ENCODE data around the gene RBMXL2.

The RBMXL2 gene

DNA sequence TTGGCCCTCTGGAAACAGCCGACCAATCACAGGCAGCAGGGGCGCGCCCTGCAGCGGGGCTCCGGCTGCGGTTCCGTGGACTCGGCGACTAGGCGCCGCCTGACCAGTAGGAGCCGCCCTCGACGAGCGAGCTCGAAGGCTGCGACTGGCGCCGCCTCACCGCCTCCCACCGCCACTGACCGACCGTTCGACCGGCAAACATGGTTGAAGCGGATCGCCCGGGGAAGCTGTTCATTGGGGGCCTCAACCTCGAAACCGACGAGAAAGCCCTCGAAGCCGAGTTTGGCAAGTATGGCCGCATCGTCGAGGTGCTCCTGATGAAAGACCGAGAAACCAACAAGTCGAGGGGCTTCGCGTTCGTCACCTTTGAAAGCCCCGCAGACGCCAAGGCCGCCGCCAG lies at the start of gene RBMXL2:
TSS of gene RBMXL2 (plus strand) at position 78 of the 400 bp plus-strand sequence. CDS start at position 201, 123 bp downstream.
- DNase-seq (ENCODE audit: low read depth) = no peak

DNA sequence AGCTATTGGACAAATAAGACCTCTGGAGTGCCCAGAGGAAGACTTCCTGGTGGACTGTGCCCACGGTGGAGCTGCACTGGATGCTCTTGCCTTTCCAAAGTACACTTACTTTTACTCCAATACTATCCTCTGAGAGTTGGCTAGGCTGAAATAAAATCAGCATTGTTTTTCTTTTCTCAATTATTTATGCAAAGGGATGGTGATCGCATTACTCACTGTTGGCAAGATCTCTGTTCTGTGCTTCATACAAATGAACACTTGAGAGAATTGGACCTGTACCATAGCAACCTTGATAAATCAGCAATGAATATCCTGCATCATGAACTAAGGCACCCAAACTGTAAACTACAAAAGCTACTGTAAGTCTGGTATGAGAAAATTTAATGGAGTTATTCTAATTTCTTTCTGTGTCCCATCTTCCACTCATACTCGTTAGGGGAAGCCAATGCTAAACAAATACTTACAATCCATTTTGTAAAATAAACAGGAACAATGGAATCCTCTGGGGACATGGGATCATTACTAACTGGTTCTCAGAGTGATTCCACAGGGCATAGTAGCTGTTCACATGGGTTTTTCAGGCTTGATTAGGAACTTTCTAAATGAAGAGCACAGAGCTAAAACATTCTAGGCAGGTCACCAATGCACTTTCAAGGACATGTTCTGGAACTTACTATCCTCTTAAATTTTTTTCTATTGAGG lies 42.2 kb upstream of the RBMXL2 start:
- DNase-seq (ENCODE audit: low read depth) = no peak

DNA sequence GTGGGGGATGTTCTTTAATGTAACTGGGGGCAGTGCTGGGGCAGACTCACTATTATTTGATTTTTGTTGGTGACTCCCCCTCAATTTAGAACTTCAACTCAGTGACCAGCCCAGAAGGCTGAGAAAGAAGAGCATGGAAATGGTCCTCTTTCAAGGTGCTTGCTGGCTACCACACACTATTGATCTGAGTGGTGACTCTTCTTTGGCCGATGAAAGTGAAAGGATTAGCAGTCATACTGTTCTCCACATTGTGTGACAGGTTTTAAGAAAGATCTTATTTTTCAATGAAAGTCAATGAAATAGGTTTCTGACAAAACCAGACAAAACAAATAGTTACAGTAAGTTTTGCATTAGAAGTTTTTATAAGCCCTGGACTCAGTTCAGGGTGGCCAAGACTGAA lies 38.6 kb upstream of the RBMXL2 start:
- DNase-seq (ENCODE audit: low read depth) = no peak

DNA sequence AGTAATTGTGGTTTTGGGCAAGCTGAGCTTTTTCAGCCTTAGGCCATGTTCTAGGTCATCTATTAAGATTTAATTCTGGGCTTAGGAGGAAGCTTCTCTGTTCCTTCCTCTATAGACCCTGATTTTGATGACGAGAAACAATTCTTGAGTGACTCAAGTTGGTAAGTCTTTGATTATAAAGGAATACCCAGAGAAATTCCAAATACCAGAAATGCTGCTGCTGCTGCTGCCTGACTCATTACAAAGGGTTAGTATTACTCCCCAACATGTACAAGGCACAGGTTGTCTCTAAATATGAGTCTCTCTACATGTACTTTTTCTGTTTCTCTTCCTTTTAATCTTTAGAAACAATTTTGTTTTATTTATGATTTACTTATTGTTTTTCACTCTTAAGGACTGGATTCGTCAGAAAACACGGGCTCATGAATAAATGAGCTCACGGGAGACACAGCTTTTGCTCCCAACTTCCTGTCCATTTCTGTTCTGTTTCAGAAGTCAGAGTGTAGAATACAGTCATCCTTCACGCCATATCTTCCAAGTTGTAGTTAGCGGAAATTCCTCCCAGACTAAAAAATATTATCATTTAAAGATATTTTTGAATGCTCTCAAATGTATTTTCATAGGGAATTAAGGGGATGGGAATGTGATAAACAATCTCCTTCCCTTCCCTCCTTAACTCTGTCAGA lies 31.8 kb upstream of the RBMXL2 start:
- no peak for DNase-seq (ENCODE audit: low read depth)

DNA sequence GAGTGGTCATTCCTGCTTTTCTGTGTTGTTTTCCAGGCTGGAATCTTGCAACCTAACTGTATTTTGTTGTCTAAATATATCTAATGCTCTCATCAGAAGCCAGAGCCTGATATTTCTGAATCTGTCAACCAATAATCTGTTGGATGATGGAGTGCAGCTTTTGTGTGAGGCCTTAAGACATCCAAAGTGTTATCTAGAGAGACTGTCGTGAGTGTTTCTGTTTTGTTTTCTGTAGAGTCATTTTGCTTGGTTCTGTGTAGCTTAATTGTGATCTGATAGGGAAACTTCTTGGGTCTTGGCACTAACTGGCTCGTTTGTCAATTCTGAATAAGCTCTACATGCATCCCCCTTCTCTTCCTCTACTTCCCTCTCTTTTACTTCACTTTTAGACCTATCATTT lies 31.2 kb upstream of the RBMXL2 start:
- DNase-seq (ENCODE audit: low read depth) = no peak

DNA sequence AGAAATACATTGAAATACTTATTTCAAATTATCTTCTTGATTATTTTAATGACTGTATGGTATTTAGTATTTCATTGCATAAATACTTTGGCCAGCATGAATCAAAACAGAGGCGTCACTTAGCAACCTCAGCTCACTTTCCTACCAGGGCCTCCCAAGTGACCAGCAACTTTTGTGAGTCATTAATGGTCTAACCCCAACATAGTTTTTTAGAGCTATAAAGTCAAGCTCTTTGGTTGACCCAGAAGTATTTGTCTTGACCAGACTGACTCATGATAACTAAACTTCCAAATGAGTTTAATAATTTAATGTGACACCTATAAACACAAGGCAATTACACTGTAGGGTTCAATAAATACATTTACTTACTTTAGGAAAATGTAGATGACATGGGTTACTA lies 27.9 kb upstream of the RBMXL2 start:
- no peak for DNase-seq (ENCODE audit: low read depth)

DNA sequence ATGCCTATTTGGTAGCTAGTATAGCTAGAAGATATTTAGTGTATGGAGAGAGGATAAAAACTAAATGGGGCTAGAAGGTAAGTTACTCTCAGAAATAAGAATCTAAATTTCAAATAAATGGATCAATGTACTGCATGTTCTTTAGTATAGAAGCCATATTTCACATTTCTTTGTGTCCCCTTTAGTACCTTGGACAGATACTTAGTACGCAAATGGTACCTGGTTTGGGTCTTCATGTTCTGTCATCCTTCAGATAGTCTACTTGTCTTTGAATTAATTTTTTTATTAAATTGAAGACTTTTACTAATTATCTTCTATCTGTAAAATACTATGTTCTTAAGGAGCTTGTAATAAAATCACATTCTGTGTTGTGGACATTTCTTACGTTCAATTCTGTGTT lies 26.3 kb upstream of the RBMXL2 start:
- no peak for DNase-seq (ENCODE audit: low read depth)

DNA sequence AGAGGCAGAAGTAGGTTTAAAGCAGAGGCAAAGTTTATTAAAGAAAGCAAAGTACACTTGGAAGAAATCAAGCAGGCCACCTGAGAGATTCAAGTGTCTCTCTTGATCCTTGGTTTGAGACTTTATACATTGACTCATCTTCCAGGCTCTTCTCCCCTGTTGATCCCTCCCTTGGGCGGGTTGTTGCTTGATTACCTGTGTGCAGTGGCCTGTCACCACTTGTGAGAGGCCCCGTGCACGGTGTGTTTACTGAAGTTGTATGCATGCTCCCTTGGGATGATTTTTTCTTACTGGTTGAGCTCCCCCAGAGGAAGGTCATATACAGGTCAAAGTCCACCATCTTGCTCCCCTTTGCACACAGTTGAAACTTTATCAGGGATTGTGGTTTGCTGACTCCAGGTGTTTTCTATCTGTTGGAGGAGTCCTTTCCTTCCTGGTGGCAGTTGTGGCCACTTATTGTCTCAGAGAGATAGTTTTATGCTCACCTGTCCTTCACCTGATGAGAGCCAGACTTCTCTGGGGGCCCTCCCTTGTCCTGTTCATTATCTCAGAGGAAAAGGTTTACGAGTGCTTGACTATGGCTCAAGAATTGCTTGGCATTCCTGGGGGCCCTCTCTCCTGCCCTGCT lies 16.3 kb upstream of the RBMXL2 start:
- no peak for DNase-seq (ENCODE audit: low read depth)

DNA sequence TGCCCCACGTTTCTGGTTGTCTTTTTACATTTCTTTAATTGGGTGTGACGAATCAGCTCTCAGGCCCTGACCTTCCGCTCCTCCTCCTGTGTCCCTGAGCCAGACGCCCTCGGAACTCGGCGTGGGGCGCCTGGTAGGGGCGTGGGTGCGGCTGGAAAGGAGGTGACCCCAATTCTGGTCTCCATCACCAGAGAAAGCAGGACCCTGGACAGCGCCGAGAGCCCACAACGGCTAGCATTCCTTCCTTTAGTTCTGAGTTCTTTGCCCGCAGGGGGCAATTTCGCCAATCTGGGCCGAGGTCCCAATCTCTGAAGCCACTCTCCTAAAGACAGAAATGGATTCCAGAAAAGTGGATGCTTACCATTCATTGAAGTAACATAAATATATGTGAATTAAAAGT lies 11.7 kb upstream of the RBMXL2 start:
- no peak for DNase-seq (ENCODE audit: low read depth)

DNA sequence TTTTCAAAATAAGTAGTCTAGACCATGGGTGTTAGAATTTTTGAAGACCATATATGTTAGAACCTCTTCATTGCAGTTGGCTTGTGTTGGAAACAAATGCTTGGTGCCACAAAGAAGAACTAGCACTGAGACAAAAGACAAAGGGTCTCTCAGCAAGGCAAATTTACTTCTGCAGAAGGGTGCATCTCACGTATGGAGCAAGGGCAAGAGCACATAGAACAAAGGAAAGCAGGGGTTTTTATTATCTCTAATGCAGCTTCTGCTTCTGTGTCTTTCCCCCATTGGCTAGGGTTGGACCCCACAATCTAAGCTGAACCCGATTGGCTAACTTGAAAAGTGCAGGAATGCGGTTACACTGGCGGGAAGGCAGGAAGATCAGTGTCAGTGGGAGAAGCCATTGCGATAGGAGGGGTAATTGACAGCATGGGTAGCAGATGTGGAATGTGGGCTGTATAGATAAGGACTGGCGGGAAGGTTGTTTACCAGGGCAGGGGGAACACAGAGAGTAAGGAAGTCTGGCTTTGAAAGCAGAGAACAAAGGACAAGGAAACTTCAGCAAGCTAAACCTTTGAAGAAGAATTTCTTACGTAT lies 9.2 kb upstream of the RBMXL2 start:
- DNase-seq (ENCODE audit: low read depth) = no peak

DNA sequence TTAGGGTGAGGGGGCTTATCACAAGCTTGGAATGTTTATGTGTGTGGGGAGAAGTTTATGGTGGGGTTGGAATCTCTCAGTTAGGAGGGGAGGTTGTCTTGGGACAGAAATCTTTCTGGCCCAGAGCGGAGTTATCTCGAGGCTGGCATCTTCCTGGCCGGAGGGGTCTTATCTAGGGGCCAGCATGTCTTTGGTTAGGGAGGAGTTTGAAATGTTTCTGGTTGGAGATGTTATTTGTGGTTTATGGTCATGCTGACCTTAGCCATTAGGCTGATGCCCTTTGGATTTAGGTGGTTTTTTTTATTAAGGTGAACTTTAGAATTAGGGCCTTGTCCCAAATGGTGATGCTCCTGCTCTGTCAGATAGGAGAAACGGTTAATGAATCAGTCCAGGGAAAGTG lies 7.9 kb upstream of the RBMXL2 start:
- DNase-seq (ENCODE audit: low read depth) = no peak

DNA sequence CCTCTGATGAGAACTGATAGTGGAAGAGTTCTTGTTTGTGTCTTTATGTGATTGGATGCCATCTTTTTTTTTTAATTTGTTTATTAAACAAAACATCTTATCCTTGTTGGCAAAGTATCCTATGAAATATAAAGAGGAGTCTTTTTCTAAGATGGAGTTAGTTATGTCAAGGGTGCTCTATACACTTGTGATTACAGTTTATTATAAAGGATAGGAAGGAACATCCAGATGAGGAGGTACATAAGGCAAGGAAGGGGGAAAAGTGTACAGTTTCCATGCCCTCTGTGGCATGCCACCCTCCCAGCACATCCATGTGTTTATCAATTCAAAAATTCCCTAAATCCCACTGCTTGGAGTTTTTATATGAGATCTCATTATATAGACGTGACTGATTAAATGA lies 7.4 kb upstream of the RBMXL2 start:
- no peak for DNase-seq (ENCODE audit: low read depth)

DNA sequence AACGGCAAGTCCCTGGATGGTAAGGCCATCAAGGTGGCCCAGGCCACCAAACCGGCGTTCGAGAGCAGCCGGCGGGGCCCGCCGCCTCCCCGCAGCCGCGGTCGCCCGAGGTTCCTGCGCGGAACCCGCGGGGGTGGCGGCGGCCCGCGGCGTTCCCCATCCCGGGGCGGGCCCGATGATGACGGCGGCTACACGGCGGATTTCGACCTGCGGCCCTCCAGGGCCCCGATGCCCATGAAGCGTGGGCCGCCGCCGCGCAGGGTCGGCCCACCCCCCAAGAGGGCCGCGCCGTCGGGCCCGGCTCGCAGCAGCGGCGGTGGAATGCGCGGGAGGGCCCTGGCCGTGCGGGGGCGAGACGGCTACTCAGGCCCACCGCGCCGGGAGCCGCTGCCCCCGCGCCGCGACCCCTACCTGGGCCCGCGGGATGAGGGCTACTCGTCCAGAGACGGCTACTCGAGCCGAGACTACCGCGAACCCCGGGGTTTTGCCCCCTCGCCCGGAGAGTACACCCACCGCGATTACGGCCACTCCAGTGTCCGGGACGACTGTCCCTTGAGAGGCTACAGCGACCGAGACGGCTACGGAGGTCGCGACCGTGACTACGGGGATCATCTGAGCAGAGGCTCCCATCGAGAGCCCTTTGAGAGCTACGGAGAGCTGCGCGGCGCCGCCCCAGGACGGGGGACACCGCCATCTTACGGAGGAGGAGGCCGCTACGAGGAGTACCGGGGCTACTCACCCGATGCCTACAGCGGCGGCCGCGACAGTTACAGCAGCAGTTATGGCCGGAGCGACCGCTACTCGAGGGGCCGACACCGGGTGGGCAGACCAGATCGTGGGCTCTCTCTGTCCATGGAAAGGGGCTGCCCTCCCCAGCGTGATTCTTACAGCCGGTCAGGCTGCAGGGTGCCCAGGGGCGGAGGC lies 792 bp downstream of the RBMXL2 start:
- no peak for DNase-seq (ENCODE audit: low read depth)

DNA sequence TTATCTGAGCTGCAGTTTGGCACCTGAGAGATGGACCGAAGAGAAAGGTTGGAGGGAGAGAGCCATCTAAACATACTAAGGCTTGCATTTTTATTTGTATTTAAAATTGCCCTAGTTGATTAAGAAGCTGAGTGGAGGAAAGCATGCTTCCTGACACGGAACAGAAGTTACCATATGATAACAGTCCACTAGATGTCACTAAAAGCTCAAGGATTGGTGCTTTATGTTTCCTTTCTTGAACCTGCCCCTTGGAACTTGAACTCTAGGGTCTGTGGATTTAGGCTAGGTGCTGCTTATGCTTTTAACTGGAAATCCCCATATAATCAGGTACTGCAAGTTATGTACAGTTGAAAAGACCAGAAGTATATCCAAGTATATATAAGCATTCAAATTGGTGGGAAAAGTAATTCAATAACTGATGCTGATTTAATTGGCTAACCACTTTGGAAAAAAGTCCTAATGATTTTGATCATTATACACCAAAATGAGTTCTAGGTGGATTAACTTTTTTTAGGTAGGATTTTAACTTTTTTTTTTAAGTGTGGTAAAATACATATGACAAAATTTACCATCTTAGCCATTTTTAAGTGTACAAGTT lies 9.5 kb downstream of the RBMXL2 start:
- DNase-seq (ENCODE audit: low read depth) = no peak

DNA sequence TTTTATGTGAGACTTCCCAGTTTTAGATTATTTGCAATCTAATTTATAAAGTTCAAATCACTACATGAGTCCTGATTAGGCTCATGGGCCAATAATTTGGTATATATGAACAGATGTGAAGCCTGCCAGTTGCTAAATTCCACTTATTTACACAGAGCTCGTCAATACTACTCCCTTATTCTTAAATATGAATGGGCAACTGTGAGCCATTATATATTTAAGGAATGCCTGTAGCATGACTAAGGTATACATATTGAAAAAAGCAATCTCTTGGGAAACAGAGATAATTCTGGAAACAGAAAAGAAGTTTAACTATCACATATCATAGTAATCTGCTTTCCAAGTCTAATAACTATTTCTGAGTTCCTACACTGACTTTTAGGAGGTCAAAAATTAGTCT lies 27.0 kb downstream of the RBMXL2 start:
- no peak for DNase-seq (ENCODE audit: low read depth)

DNA sequence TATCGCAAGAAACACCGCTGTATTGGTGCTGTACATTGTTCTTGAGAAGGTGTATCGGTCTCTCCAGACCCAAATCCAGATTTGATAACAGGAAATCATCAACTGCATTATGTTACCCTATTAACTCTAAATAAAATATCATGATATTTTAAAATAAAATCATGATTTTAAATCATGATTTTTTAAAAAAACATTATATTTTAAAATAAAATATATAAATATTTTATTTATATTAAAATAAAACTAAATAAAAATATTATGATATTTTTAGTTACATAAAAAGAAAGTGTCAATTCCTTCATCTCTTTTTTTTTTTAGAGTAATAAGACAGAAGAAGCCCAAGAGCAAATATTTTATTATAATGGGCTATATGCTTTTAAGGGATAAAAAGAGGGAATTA lies 27.6 kb downstream of the RBMXL2 start:
- no peak for DNase-seq (ENCODE audit: low read depth)

DNA sequence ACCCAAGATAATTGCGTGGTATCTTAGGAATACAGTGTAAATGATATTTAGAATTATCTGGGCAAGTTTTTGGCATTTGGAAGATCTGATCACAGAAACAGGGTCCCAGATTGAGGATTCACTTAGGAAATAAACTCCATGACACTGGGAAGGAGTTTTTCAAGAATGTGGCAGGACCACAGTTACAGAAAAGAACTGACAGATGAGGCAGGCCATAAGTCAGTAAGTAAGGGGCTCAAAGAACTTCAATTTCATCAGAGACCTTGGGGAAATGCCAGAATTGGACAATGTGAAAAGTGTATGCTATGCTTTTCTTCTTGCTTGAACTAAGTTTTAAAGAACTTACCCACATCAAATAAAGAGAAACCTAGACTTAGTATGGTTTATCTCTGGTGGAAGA lies 49.3 kb downstream of the RBMXL2 start:
- DNase-seq (ENCODE audit: low read depth) = no peak

Measured in stimulated activated CD8-positive, alpha-beta memory T cell treated with anti-CD3 and anti-CD28 coated beads, Interleukin-12 subunit alpha, Interleukin-12 subunit beta, amount 100 ng/mL, for 1 hour (primary cell).